ENCODE data around the gene SPEF2.

The SPEF2 gene

GRCh38 chr5:35794684-35795375, 177.2 kb downstream of the SPEF2 start:
- Histone ChIP-seq H3K4me3 (ENCODE audit: low read depth, low read length) (no peak overlapping the region), H3K9ac (ENCODE audit: low read length) (no peak overlapping the region), H3K27me3 (ENCODE audit: control insufficient read depth, insufficient read depth, low read length) (no peaks in the 10 kb centered on the region), H3K4me1 (ENCODE audit: control insufficient read depth, insufficient read depth, low read length) (peaks cover 10% of the 10 kb centered on the region; the same call in 1 of the 2 replicates), H3K27ac (ENCODE audit: low read depth, low read length) (no peak overlapping the region), H3K9me3 (ENCODE audit: control insufficient read depth, insufficient read depth, low read depth, low read length) (no peaks in the 10 kb centered on the region), H3K36me3 (ENCODE audit: control insufficient read depth, insufficient read depth, low read length) (no peaks in the 10 kb centered on the region)

- Histone ChIP-seq H3K9me3 (ENCODE audit: control insufficient read depth, insufficient read depth, low read depth, low read length) (no peaks in the 10 kb centered on the region), H3K4me3 (ENCODE audit: low read depth, low read length) (no peak overlapping the region), H3K36me3 (ENCODE audit: control insufficient read depth, insufficient read depth, low read length) (no peaks in the 10 kb centered on the region), H3K9ac (ENCODE audit: low read length) (no peak overlapping the region), H3K4me1 (ENCODE audit: control insufficient read depth, insufficient read depth, low read length) (peaks cover 13% of the 10 kb centered on the region; the same call in 1 of the 2 replicates), H3K27ac (ENCODE audit: low read depth, low read length) (no peak overlapping the region), H3K27me3 (ENCODE audit: control insufficient read depth, insufficient read depth, low read length) (no peaks in the 10 kb centered on the region)
Observed at GRCh38 chr5:35799181-35799580, 181.5 kb downstream of the SPEF2 start.

- Histone ChIP-seq H3K36me3 (ENCODE audit: control insufficient read depth, insufficient read depth, low read length) (no peaks in the 10 kb centered on the region), H3K4me3 (ENCODE audit: low read depth, low read length) (no peak overlapping the region), H3K4me1 (ENCODE audit: control insufficient read depth, insufficient read depth, low read length) (peaks cover 7% of the 10 kb centered on the region; the same call in 1 of the 2 replicates), H3K27ac (ENCODE audit: low read depth, low read length) (no peak overlapping the region), H3K9me3 (ENCODE audit: control insufficient read depth, insufficient read depth, low read depth, low read length) (no peaks in the 10 kb centered on the region), H3K27me3 (ENCODE audit: control insufficient read depth, insufficient read depth, low read length) (no peaks in the 10 kb centered on the region), H3K9ac (ENCODE audit: low read length) (no peak overlapping the region)
Observed at GRCh38 chr5:35799753-35800152, 182.1 kb downstream of the SPEF2 start.

- H3K27ac ChIP-seq (ENCODE audit: low read depth, low read length) = no peak overlapping the region
- H3K36me3 ChIP-seq (ENCODE audit: control insufficient read depth, insufficient read depth, low read length) = no peaks in the 10 kb centered on the region
- no peak overlapping the region for H3K9ac ChIP-seq (ENCODE audit: low read length)
- no peaks in the 10 kb centered on the region for H3K27me3 ChIP-seq (ENCODE audit: control insufficient read depth, insufficient read depth, low read length)
- H3K9me3 ChIP-seq (ENCODE audit: control insufficient read depth, insufficient read depth, low read depth, low read length) = no peaks in the 10 kb centered on the region
- no peak overlapping the region for H3K4me3 ChIP-seq (ENCODE audit: low read depth, low read length)
- peaks cover 3% of the 10 kb centered on the region; the same call in 1 of the 2 replicates for H3K4me1 ChIP-seq (ENCODE audit: control insufficient read depth, insufficient read depth, low read length)
Observed at GRCh38 chr5:35803191-35803651, 185.6 kb downstream of the SPEF2 start.

GRCh38 chr5:35804201-35804653, 186.6 kb downstream of the SPEF2 start:
- Histone ChIP-seq H3K4me1 (ENCODE audit: control insufficient read depth, insufficient read depth, low read length) (peaks cover 3% of the 10 kb centered on the region; the same call in 1 of the 2 replicates), H3K9me3 (ENCODE audit: control insufficient read depth, insufficient read depth, low read depth, low read length) (no peaks in the 10 kb centered on the region), H3K27ac (ENCODE audit: low read depth, low read length) (no peak overlapping the region), H3K36me3 (ENCODE audit: control insufficient read depth, insufficient read depth, low read length) (no peaks in the 10 kb centered on the region), H3K4me3 (ENCODE audit: low read depth, low read length) (no peak overlapping the region), H3K9ac (ENCODE audit: low read length) (no peak overlapping the region), H3K27me3 (ENCODE audit: control insufficient read depth, insufficient read depth, low read length) (no peaks in the 10 kb centered on the region)

GRCh38 chr5:35804841-35805240, 187.2 kb downstream of the SPEF2 start:
- H3K9me3 ChIP-seq (ENCODE audit: control insufficient read depth, insufficient read depth, low read depth, low read length) = no peaks in the 10 kb centered on the region
- no peaks in the 10 kb centered on the region for H3K27me3 ChIP-seq (ENCODE audit: control insufficient read depth, insufficient read depth, low read length)
- H3K4me3 ChIP-seq (ENCODE audit: low read depth, low read length) = no peak overlapping the region
- H3K27ac ChIP-seq (ENCODE audit: low read depth, low read length) = no peak overlapping the region
- H3K9ac ChIP-seq (ENCODE audit: low read length) = no peak overlapping the region
- H3K36me3 ChIP-seq (ENCODE audit: control insufficient read depth, insufficient read depth, low read length) = no peaks in the 10 kb centered on the region
- H3K4me1 ChIP-seq (ENCODE audit: control insufficient read depth, insufficient read depth, low read length) = peaks cover 3% of the 10 kb centered on the region; the same call in 1 of the 2 replicates

GRCh38 chr5:35810601-35811000, 192.9 kb downstream of the SPEF2 start:
- Histone ChIP-seq H3K27ac (ENCODE audit: low read depth, low read length) (no peak overlapping the region), H3K36me3 (ENCODE audit: control insufficient read depth, insufficient read depth, low read length) (no peaks in the 10 kb centered on the region), H3K4me1 (ENCODE audit: control insufficient read depth, insufficient read depth, low read length) (no peaks in the 10 kb centered on the region), H3K27me3 (ENCODE audit: control insufficient read depth, insufficient read depth, low read length) (no peaks in the 10 kb centered on the region), H3K4me3 (ENCODE audit: low read depth, low read length) (no peak overlapping the region), H3K9me3 (ENCODE audit: control insufficient read depth, insufficient read depth, low read depth, low read length) (no peaks in the 10 kb centered on the region), H3K9ac (ENCODE audit: low read length) (no peak overlapping the region)

GRCh38 chr5:35811108-35811741, 193.6 kb downstream of the SPEF2 start:
- H3K27me3 ChIP-seq (ENCODE audit: control insufficient read depth, insufficient read depth, low read length) = no peaks in the 10 kb centered on the region
- H3K4me1 ChIP-seq (ENCODE audit: control insufficient read depth, insufficient read depth, low read length) = no peaks in the 10 kb centered on the region
- H3K27ac ChIP-seq (ENCODE audit: low read depth, low read length) = no peak overlapping the region
- no peaks in the 10 kb centered on the region for H3K9me3 ChIP-seq (ENCODE audit: control insufficient read depth, insufficient read depth, low read depth, low read length)
- H3K9ac ChIP-seq (ENCODE audit: low read length) = no peak overlapping the region
- no peaks in the 10 kb centered on the region for H3K36me3 ChIP-seq (ENCODE audit: control insufficient read depth, insufficient read depth, low read length)
- no peak overlapping the region for H3K4me3 ChIP-seq (ENCODE audit: low read depth, low read length)

- Histone ChIP-seq H3K27ac (ENCODE audit: low read depth, low read length) (no peak overlapping the region), H3K4me3 (ENCODE audit: low read depth, low read length) (no peak overlapping the region), H3K9me3 (ENCODE audit: control insufficient read depth, insufficient read depth, low read depth, low read length) (no peaks in the 10 kb centered on the region), H3K9ac (ENCODE audit: low read length) (no peak overlapping the region), H3K4me1 (ENCODE audit: control insufficient read depth, insufficient read depth, low read length) (no peaks in the 10 kb centered on the region), H3K27me3 (ENCODE audit: control insufficient read depth, insufficient read depth, low read length) (no peaks in the 10 kb centered on the region), H3K36me3 (ENCODE audit: control insufficient read depth, insufficient read depth, low read length) (no peaks in the 10 kb centered on the region)
Observed at GRCh38 chr5:35813521-35813920, 195.9 kb downstream of the SPEF2 start.

GRCh38 chr5:35815089-35815936, 197.7 kb downstream of the SPEF2 start:
- Histone ChIP-seq H3K36me3 (ENCODE audit: control insufficient read depth, insufficient read depth, low read length) (no peaks in the 10 kb centered on the region), H3K27me3 (ENCODE audit: control insufficient read depth, insufficient read depth, low read length) (no peaks in the 10 kb centered on the region), H3K27ac (ENCODE audit: low read depth, low read length) (no peak overlapping the region), H3K9me3 (ENCODE audit: control insufficient read depth, insufficient read depth, low read depth, low read length) (no peaks in the 10 kb centered on the region), H3K4me3 (ENCODE audit: low read depth, low read length) (no peak overlapping the region), H3K9ac (ENCODE audit: low read length) (no peak overlapping the region), H3K4me1 (ENCODE audit: control insufficient read depth, insufficient read depth, low read length) (no peaks in the 10 kb centered on the region)
